Endothelial cell of hepatic sinusoid (primary cell): ENCODE data around the gene ZNF775.

Experiments used
- in situ Hi-C: cut with HindIII; loops from 2 replicates; pipeline ENCODE4 v1.10.0; 2017; ENCODE audit warnings: low sequenced_read_pairs

ZNF775 gene

GRCh38 chr7:150408393-150409299 is 29.5 kb downstream of the ZNF775 start:
- in situ Hi-C loops, result loop anchor here (5.0 kb wide), 2 partner anchors 66 to 101 kb away; partner anchors contain the start of gene RARRES2

- in situ Hi-C loops, result loop anchor here (5.0 kb wide), 2 partner anchors 67 to 102 kb away; partner anchors contain the start of gene RARRES2
Measured at GRCh38 chr7:150409300-150410030, 30.3 kb downstream of the ZNF775 start.

GRCh38 chr7:150410131-150410530 is 31.0 kb downstream of the ZNF775 start:
- in situ Hi-C loops, result no loop called here

GRCh38 chr7:150410680-150411346 is 31.7 kb downstream of the ZNF775 start:
- in situ Hi-C loops, result no loop called here

DNA sequence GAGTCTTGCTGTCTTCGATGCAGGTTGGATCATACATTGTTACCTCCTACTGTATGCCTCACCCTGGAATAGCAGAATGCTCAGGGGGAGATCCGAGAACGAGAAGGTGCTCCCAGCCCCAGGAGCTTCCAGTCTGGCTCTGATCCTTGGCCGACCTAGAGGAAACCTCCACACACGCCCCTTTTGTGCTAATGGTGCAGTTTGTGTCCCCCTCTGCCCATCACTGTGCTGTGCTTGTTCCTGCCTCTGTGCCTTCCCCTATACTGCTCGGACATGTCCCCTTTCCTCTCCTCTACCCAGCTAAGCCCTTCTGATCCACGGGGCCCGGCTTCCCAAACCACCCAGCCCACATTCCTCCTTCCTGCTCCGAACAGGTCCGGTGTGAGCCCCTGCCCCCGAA is 32.5 kb downstream of the ZNF775 start:
- in situ Hi-C loops, result no loop called here

GRCh38 chr7:150412016-150412415 is 32.9 kb downstream of the ZNF775 start:
- in situ Hi-C loops, result no loop called here

- in situ Hi-C loops, result no loop called here
Measured at GRCh38 chr7:150412518-150413488, 33.7 kb downstream of the ZNF775 start.

DNA sequence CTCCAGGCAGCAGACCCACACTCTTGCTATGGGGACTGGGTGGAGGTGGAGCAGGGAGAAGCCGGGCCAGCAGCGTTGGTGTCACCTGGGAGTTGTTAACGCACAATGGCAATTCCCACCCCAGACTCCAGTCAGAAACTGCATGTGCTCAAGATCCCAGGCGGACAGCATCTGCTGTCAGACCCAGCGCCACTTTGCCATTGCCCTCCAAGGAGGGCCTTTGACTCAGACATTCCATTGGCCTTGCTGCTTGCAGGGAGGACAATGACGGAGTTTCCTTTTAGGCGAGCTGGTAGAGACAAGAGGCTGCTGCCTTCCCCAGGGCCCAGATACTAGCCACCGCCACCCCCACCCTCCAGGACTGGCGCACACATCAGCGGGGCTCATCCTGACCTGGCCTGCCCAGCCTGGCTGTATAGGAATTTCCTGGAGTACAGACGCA is 34.5 kb downstream of the ZNF775 start:
- in situ Hi-C loops, result no loop called here

GRCh38 chr7:150415161-150416153 is 36.3 kb downstream of the ZNF775 start:
- in situ Hi-C loops, result no loop called here

DNA sequence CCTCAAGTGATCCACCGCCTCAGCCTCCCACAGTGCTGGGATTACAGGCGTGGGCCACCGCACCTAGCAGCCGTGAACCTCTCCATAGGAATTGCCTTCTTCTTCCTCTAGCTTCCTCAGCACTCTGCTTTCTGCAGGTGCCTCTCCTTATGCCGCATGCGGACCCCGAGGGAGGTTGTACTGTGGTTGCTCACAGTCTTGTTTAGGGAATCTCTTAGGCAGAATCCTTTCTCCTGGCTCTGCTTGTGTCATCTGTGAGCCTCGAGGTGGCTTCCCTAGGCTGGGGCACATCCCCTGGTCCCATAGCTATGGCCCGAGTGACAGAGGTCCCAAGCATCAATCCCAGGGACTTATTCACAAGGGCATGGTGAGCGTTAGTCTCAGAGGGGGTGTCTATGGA is 38.1 kb downstream of the ZNF775 start:
- in situ Hi-C loops, result no loop called here

DNA sequence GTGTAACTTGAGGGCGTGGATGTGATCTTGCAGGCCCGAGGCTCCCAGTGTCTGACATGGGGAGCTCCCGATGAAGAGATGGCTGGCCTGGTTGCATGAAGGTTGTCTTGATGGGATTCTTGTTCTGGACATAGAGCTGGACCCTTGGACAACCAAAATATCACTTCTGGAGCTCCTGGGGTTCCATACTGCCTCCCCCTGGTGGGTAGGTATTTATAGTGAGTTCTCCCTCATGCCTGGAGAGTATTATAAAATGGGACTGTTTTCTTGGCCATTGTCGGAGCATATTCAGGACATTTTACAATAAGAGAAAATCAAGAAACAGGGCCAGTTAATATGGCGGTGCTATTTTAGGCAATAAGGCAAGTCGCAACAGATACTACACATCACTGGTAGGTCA is 38.7 kb downstream of the ZNF775 start:
- in situ Hi-C loops, result no loop called here

DNA sequence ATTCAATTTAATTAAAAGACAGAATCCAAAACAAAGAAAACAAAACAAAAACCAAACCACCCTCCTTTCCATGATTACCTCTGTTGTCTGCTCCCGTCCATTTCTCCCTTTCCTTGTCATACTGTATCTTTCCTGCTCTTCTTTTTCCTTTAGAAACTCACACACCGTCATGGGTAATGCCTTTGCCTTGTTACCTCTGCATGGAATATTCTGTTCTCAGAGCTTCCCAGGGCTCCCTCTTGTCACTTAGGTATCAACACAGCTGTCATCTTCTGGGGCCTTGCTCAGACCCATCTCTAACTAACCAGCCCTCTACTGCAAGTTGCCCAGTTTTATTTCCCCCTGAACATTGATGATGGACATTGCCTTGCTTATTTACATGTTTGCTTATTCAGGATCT is 41.1 kb downstream of the ZNF775 start:
- in situ Hi-C loops, result loop anchor here (5.0 kb wide), 1 partner anchor 58 kb away; no protein-coding TSS in a partner anchor

- in situ Hi-C loops, result loop anchor here (5.0 kb wide), 1 partner anchor 59 kb away; no protein-coding TSS in a partner anchor
Measured at GRCh38 chr7:150420987-150421674, 42.0 kb downstream of the ZNF775 start.

DNA sequence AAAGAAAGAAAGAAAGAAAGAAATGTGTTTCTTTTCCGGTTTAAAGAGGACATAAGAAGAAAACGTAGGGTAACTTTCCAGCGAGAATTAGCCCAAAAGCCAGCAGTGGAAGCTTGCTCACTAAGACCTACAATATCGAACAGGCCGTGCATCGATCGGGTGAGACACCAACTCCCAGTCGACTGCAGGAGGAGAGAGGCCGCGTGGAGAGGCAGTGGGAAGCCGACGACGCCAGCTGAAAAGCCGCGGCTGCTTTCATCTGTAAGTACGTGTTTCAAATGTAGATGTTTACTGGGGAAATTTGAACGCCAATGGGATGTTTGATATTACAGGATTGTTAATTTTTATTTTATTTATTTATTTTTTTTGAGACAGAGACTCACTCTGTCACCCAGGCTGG is 42.7 kb downstream of the ZNF775 start:
- in situ Hi-C loops, result loop anchor here (5.0 kb wide), 1 partner anchor 60 kb away; no protein-coding TSS in a partner anchor

DNA sequence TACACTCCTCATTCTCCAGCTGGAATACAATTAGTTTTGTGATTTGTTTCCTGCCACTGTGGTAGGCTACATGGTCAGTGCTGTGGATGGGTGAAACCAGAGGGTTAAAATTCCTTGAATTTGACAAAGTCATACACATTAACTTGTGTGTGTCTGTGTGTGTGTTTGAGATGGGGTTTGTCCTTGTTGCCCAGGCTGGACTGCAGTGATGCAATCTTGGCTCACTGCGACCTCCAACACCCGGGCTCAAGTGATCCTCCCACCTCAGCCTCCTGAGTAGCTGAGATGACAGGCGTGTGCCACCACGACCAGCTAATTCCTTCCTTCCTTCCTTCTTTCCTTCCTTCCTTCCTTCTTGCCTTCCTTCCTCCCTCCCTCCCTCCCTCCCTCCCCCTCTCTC is 46.5 kb downstream of the ZNF775 start:
- in situ Hi-C loops, result no loop called here

DNA sequence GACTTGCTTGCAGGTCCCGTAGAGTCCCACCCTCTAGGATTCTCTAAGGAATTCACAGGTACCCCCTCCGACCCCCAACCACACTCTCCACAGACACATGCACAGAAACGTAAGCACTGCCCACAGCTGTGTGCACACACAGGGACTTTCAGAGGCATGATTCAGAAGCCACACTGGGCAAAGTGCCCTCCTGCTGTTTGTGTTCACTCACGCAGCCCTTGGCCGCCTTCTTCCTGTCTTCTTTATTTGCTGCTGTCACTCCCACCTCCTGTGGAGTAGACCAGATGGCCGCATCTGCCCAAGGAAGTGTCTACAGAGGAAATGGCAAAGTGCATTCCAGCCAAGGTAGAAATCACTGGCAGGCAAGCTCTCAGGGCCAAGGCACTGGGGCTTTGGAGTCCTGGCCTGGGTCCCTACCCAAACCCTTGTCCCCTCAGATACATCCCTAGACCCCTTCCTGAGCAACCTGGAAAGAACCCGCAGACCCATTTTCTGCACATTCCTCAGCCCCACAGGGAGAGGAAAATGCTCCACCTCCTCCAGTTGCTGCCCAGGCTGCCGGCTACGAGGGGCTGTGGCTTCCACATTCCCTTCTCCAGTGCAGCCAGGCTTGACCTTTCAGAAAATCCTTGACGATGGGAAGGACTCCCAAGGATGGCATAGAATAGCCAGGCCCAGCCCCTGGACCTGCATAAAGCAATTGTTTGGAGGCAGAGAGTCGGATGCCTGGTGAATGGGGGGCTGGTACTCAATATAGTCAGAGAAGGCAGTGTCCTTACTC is 49.7 kb downstream of the ZNF775 start:
- in situ Hi-C loops, result no loop called here

DNA sequence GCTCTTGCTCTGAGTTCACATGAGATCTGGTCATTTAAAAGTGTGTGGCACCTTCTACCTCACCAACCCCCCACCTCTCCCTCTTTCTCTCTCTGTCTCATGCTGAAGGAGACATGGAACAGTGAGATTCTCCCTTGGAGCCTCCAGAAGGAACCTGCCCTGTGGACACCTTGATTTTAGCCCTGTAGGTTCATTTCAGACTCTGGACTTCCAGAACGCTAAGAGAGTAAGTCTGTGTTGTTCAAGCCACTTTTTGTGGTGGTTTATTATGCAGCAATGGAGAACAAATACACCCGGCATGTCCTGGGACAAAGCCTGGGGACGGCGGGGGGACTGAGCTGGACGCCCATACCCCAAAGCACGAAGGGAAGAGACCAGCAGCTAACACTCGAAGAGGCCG is 50.6 kb downstream of the ZNF775 start:
- in situ Hi-C loops, result no loop called here
